ENCODE data around the gene YDJC. TPM values are rescaled to one million over a fixed set of nuclear protein-coding genes. Genes with fewer than 3 reads are reported as not detected.

YDJC gene
- total RNA-seq, 4 donors from 2014 or later = 10.9 to 42.5 (median 16.0) TPM

GRCh38 chr22:21634081-21634480 is 4.3 kb upstream of the YDJC start:
- Histone ChIP-seq H3K4me3 (no peak overlapping the region), H3K4me1 (peaks cover 0 to under 1% of the 10 kb centered on the region in 2 donors), H3K27ac (no peak overlapping the region), H3K27me3 (no peaks in the 10 kb centered on the region), H3K36me3 (no peaks in the 10 kb centered on the region), H3K9me3 (no peaks in the 10 kb centered on the region)
- intact Hi-C loops (cut with DNase I; ENCODE audit: low total_unique reads) = no loop called here
- TF ChIP-seq POLR2A (IDR thresholded peaks at IDR 0.05) = no peak
- TF ChIP-seq CTCF (IDR thresholded peaks at IDR 0.05) = no peak
- no peak for DNase-seq

GRCh38 chr22:21633481-21633880 is 3.7 kb upstream of the YDJC start:
- TF ChIP-seq CTCF (IDR thresholded peaks at IDR 0.05) (no peak), POLR2A (IDR thresholded peaks at IDR 0.05) (no peak)
- H3K4me1 ChIP-seq = peaks cover 0 to 7% of the 10 kb centered on the region in 2 donors
- DNase-seq = no peak
- no peak overlapping the region for H3K4me3 ChIP-seq
- no peak overlapping the region for H3K27ac ChIP-seq
- no peaks in the 10 kb centered on the region for H3K9me3 ChIP-seq
- H3K27me3 ChIP-seq = no peaks in the 10 kb centered on the region
- no peaks in the 10 kb centered on the region for H3K36me3 ChIP-seq
- intact Hi-C loops (cut with DNase I; ENCODE audit: low total_unique reads) = no loop called here

- Histone ChIP-seq H3K4me3 (no peak overlapping the region), H3K27ac (no peak overlapping the region), H3K9me3 (no peaks in the 10 kb centered on the region), H3K4me1 (peaks cover 0 to 7% of the 10 kb centered on the region in 2 donors), H3K27me3 (no peaks in the 10 kb centered on the region), H3K36me3 (no peaks in the 10 kb centered on the region)
- intact Hi-C loops (cut with DNase I; ENCODE audit: low total_unique reads) = no loop called here
- no peak for DNase-seq
- TF ChIP-seq CTCF (IDR thresholded peaks at IDR 0.05) (no peak), POLR2A (IDR thresholded peaks at IDR 0.05) (no peak)
Observed at GRCh38 chr22:21632931-21633330, 3.1 kb upstream of the YDJC start.

- no peak for DNase-seq
- Histone ChIP-seq H3K4me1 (peaks cover 0 to 7% of the 10 kb centered on the region in 2 donors), H3K36me3 (no peaks in the 10 kb centered on the region), H3K27ac (no peak within 1 kb of the TSS), H3K27me3 (no peaks in the 10 kb centered on the region), H3K9me3 (no peaks in the 10 kb centered on the region), H3K4me3 (no peak within 1 kb of the TSS)
- TF ChIP-seq POLR2A (IDR thresholded peaks at IDR 0.05) = no peak
- no peak for TF ChIP-seq CTCF (IDR thresholded peaks at IDR 0.05)
- intact Hi-C loops (cut with DNase I; ENCODE audit: low total_unique reads) = no loop called here
Observed at GRCh38 chr22:21632237-21632895, 2.5 kb upstream of the YDJC start, which contains the start of gene CCDC116. Gene CCDC116, plus strand, starts transcription at chr22:21632760. Its CDS starts 422 bp downstream, at chr22:21633182.

- H3K27me3 ChIP-seq = no peaks in the 10 kb centered on the region
- no peaks in the 10 kb centered on the region for H3K9me3 ChIP-seq
- TF ChIP-seq POLR2A (IDR thresholded peaks at IDR 0.05) (no peak), CTCF (IDR thresholded peaks at IDR 0.05) (no peak)
Observed at GRCh38 chr22:21631025-21631424, 1.2 kb upstream of the YDJC start.

More at GRCh38 chr22:21631025-21631424, 1.2 kb upstream of the YDJC start:
- Histone ChIP-seq H3K36me3 (no peaks in the 10 kb centered on the region), H3K4me1 (peaks cover 0 to 7% of the 10 kb centered on the region in 2 donors), H3K27ac (no peak overlapping the region), H3K4me3 (no peak overlapping the region)
- no peak for DNase-seq
- intact Hi-C loops (cut with DNase I; ENCODE audit: low total_unique reads) = no loop called here

Data from uterus (tissue), 4 donors.